Renal pelvis (tissue), 12 donors: ENCODE results near the gene MAGEC3. TPM values are rescaled to one million over a fixed set of nuclear protein-coding genes. Genes with fewer than 3 reads are reported as not detected.
"Not testable (repeated sequence)": the region's sequence is repeated elsewhere in the genome, so short reads cannot be mapped to it uniquely, and the experiment has no call there.

Experiments used
- DNase-seq: peaks from one replicate; pipeline ENCODE4 v3.0.0-alpha.2; 2013
- long read RNA-seq, 16 experiments: transcript quantifications; one replicate each; lab custom pipeline, GENCODE V29; 2026
- polyA plus RNA-seq, 3 donors: library from polyadenylated mRNA; unstranded; fragments of 120-200 nt; gene quantifications; one replicate each; pipeline ENCODE4 v1.2.1, GENCODE V29; 2013; ENCODE audit not compliant: insufficient read length in 3 of 3

The MAGEC3 gene
- polyA plus RNA-seq: under 1 TPM; 0.28 to 0.99 (median 0.84) TPM
- long read RNA-seq, donor 1: 0 reads
- long read RNA-seq, donor 2: 0 reads
- long read RNA-seq, donor 3: 0 reads
- long read RNA-seq, donor 4: 0 reads
- long read RNA-seq, donor 5: 0 reads
- long read RNA-seq, donor 6: 0 reads
- long read RNA-seq, donor 7: 0 reads
- long read RNA-seq, donor 8: 0 reads
- long read RNA-seq, donor 9: 0 reads
- long read RNA-seq, donor 10: 0 reads
- long read RNA-seq, donor 11: 0 reads
- long read RNA-seq, donor 12: 0 reads
- long read RNA-seq, donor 13: 0 reads
- long read RNA-seq, donor 14: 0 reads
- long read RNA-seq, donor 15: 0 reads
- long read RNA-seq, donor 16: 0 reads

- DNase-seq: no peak
These were observed at the start of gene MAGEC3 for GRCh38 chrX:141838016-141838415. TSS of gene MAGEC3 (plus strand) at chrX:141838316. CDS start at chrX:141838316, 0 bp downstream.

GRCh38 chrX:141791856-141792255 lies 46.3 kb upstream of the MAGEC3 start:
- no peak for DNase-seq

GRCh38 chrX:141811438-141811837 lies 26.7 kb upstream of the MAGEC3 start:
- no peak for DNase-seq

DNA sequence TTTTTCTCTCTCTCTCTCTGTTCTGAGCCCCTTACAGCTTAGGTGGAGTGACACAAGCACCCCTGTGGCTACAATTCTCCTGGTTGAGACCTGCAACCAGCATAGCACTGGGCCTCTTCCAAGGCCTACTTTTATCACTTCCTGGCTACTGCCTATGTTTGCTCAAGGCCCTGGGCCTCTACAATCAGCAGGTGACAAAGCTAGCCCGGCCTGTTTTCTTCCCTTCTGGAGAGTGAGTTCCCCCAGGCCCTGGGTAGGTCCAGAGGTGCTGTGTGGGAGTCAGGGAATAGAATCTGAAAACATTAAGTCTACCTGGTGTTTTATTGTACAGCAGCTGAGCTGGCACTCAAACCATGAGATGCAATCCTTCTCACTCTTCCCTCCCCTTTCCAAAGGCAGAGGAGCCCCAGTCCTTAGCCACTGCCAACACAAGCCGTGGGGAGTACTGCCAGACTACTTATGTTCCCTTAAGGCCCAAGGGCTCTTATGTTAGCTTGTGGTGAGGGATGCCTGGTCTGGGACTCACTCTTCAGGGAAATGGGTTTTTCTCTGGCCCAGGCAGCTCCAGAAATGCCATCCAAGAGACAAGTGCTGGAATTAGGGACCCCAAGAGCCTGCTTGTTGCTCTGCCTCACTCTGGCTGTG lies 23.8 kb upstream of the MAGEC3 start:
- no peak for DNase-seq

GRCh38 chrX:141815904-141816303 lies 22.2 kb upstream of the MAGEC3 start:
- DNase-seq: no peak

DNA sequence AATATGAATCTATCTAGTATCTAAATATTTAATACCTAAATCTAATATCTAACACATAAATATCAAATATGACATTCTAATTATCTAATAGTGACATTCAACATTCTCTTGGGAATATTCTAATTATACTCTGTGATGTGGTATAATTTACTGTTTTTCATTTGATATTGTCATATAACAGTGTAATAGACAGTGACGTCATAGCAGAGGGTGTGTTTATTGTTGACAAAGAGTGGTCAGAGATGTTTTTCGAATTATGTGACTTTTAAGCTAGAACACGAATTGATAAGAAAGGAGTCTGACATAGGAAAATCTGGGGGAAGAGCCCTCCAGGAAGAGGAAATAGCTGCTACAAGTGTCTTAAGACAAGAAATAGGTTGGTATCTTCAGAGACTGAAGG lies 5.9 kb upstream of the MAGEC3 start:
- no peak for DNase-seq

DNA sequence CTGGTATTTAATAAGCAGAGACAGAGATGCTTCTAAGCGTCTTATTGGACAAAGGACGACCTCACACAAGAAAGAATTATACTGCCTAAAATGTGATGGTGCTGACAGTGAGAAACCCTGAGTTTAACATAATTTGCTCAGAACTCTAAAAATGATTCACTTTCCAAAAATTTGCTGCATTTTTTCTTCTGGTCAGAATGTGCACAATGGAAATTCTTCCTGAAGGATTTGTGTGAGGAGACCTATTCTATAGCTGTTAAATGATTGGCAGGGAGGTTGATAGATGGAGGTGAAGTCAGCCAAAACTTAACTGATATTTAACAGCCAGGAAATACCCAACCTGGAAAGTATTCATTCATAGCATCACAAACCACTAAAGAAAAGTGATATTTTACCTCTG lies 1.7 kb downstream of the MAGEC3 start:
- DNase-seq: no peak

GRCh38 chrX:141857479-141857878 lies 19.4 kb downstream of the MAGEC3 start:
- no peak for DNase-seq

DNA sequence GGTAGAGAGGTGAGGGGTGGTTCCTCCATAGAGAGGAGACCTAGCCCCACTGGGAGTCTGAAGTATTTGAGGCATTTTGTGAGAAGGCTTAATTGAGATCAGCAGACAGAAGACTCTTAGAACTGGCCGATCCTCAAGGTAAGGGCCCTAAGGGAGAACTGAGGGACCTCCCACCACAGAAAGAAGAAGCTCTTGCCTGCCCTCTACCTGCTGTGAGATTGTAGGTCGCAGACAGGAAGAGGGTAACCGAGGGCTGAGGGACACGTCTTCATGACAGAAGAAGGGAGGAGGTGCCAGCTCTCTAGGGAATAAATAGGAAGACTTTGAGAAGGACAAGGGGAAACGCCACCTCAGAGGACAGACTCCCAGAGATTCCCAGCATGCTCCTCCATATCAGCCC lies 41.5 kb downstream of the MAGEC3 start:
- no peak for DNase-seq

- not testable (repeated sequence) for DNase-seq
These were observed 50.7 kb downstream of the MAGEC3 start for GRCh38 chrX:141888811-141889210.

GRCh38 chrX:141894733-141895132 lies 56.6 kb downstream of the MAGEC3 start:
- no peak for DNase-seq

- DNase-seq: no peak
These were observed 59.6 kb downstream of the MAGEC3 start for GRCh38 chrX:141897690-141898089.

DNA sequence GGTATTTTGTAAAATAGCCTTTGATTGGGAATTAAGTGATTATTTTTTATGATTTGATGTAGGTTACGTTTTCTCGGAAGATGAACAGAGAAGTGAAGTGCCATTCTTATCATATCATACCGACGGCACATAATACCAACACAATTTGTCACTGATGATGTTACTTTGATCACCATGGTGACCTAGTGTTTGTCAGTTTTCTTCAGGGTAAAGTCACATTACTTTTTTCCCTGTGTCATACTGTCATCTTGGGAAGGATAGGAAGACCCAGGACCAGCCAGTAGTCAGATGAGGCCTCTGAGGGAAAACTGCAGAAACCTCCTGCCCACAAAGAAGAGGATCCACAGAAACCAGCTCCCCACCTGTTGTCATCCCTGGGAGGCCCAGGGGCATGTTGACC lies 64.2 kb downstream of the MAGEC3 start:
- DNase-seq: no peak

DNA sequence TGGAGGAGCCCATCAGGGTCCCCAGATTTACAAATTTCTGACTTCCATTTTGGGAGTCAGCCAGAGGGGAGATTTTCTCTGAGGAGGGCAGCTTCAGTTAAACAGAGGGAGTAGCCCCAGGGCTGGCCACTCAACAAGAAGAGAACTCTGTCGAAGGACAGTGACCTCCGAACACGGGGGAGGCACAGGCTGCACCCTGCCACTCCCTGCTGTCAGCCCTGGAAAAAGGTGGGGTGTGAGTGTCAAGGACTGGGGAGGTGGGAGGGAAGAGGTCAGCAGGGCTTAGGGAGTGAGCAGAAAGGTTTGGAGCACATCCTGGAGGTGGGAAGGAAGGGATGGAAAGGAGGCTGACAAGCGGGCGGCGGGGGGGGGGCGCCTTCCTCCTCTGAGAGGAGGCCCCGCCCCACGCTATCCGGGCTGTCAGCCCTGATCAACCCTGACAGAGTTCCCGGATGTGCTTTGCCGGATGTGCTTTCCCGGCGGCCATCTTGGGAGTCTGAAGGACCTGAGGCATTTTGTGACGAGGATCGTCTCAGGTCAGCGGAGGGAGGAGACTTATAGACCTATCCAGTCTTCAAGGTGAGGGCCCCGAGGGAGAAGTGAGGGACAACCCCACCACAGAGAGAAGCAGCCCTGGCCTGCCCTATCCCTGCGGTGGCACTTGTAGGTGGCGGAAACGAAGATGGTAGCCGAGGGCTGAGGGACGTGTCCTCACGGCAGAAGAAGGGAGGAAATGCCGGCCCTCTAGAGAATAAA lies 65.5 kb downstream of the MAGEC3 start, which contains the start of gene MAGEC1:
TSS of gene MAGEC1 (plus strand) at position 495 of the 756 bp plus-strand sequence. CDS start 1,179 bp downstream, outside the sequence.
- DNase-seq: no peak

DNA sequence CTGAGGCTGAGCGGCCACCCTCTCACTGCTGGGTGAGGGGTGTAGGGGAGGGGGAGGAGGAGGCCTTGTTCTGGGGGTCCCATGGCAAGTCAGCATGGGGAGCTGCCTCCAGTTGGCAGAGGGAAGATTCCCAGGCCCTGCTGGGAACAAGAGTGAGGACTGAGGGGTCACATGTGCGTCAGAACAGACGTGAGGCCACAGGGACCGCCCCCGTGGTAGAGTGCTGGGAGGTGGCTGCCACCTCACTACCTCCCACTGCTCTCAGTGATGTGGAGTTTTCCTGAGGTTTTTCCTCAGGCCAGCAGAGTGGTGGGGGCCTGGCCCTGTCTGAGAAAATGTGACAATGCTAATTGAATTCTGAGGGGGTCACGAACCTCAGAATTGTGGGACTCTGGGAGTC lies 66.1 kb downstream of the MAGEC3 start:
- no peak for DNase-seq

GRCh38 chrX:141917801-141918200 lies 79.7 kb downstream of the MAGEC3 start:
- DNase-seq: no peak

DNA sequence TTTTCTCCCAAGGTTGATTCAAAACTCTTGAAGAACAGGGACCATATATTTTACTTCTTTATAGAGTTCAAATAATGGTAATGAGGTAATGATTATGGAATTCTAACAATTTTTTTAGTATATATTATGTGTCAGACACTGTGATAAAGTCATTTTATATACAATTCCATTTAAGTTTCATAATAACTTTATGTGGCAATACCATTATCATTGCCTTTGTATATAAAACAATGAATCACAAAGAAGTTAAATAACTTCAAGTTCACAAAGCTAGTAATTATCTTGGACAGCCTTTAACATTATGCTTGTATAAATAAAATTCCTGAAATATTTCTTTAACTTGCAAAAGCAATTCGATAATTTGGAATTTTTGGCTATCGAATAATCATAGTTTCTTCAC lies 86.2 kb downstream of the MAGEC3 start:
- no peak for DNase-seq

DNA sequence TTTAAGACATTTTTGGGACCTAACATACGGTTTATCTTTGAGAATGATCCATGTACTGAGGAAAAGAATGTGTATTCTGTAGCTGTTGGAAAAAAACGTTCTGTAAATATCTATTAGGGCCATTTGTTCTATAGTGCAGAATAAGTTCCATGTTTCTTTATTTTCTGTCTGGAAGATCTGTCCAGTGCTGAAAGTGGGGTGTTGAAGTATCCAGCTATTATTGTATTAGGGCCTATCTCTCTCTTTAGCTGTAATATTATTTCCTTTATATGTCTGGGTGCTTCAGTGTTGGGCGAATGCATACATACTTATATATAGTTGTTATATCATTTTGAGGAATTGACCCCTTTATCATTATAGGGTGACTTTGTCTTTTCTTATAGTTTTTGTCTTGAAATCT lies 90.3 kb downstream of the MAGEC3 start:
- no peak for DNase-seq

DNA sequence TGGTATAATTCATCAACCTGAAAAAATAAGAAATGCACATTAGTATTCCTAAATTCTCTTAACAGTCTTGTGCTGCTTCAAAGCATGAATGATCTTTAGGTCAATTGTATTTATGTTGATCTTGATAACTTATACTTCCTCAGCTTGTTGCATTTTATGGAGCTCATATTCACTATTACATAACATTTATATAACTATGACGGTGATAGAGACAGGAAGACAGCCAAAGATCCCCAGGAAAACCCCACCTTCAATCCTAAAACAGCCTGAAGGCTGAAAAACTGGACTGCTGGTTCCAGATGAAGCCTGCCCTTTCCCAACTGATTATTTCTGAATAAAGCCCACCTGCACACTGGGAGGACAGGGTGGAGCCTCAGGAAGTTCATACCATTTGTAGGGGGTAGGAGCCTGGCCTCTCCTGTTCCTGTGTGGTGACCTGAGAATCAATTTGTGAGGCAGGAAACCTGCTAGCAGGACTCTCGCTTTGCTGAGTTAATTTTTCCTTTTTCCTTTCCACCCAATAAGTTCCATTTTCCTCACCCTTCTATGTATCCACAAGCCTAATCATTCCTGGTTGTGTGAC lies 96.0 kb downstream of the MAGEC3 start:
- DNase-seq: no peak

DNA sequence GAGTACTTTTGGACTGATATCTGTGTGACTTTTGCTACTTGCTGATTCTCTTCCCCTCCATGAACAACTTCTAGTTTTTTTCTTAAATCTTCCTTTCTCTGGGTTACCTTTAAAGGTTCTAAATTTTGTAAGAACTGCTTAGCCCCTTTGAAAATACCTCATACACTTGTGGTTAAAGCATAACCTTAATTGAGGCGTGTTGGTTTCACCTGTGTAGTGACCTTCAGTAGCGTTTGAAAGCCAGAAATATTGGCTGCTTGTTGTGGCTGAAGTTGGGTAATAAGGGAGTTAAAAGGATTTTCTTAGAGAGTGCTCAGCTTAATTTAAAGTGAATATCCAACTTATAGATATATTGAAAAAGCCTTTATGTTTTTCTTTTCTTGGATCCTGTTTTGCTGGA lies 97.5 kb downstream of the MAGEC3 start:
- DNase-seq: no peak

DNA sequence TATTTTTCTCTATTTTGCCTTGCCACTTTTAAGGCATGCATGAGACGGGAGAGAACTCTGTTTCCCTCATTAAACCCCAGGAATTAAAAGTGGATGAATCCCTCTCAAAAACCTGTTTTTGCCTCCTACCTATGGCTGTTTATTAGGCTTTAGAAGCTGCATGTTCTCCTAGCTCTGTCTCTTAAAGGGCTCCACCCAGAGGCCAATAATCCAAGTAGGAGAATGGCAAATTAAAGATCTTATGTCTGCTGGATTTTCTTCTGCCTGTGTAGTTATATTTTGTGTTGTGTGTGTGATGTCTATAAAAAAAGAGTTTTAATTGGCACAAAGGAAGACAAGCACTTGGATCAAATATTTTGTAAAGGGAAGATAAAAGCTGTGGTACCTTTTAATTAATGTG lies 98.0 kb downstream of the MAGEC3 start:
- DNase-seq: no peak

- no peak for DNase-seq
These were observed 103.1 kb downstream of the MAGEC3 start for GRCh38 chrX:141941234-141941633.
